K562 (cell line): ENCODE data around the gene RTN4. TPM values are rescaled to one million over a fixed set of nuclear protein-coding genes. Genes with fewer than 3 reads are reported as not detected.

Experiments
- ATF1 ChIP-seq, 2 experiments: fragments of 450-650 bp in 1 of 2; IDR thresholded peaks; 2 replicates each; pipeline ENCODE4 v1.6.1; 2016; ENCODE audit warnings: missing compliant biosample characterization in 1 of 2, missing genetic modification characterization in 1 of 2
- BRF2 ChIP-seq: IDR thresholded peaks from 3 replicates; pipeline ENCODE4 v1.6.1; 2011; ENCODE audit warnings: borderline replicate concordance, mild to moderate bottlenecking; ENCODE audit not compliant: insufficient read length, insufficient read depth
- E2F8 ChIP-seq: fragments of 450-650 bp; IDR thresholded peaks from 2 replicates; pipeline ENCODE4 v1.7.1; 2018; ENCODE audit warnings: mild to moderate bottlenecking, low read depth; ENCODE audit not compliant: partially characterized antibody
- GATA2 ChIP-seq: sonication (generic); formaldehyde crosslinking; IDR thresholded peaks from 2 replicates; pipeline ENCODE4 v1.4.0; 2020; ENCODE audit warnings: mild to moderate bottlenecking, missing genetic modification reagents
- HCFC1 ChIP-seq: IDR thresholded peaks from 2 replicates; pipeline ENCODE4 v1.6.1; 2012; ENCODE audit warnings: low read depth, low read length, improper control_type of control experiment
- JUNB ChIP-seq: fragments of 450-650 bp; formaldehyde crosslinking; conservative IDR thresholded peaks from 2 replicates; pipeline ENCODE4 v1.4.0; 2020; ENCODE audit warnings: mild to moderate bottlenecking
- NKRF ChIP-seq: fragments of 450-650 bp; IDR thresholded peaks from 2 replicates; pipeline ENCODE4 v1.6.1; 2016; ENCODE audit warnings: borderline replicate concordance
- PRDM10 ChIP-seq: fragments of 450-650 bp; IDR thresholded peaks from 2 replicates; pipeline ENCODE4 v1.6.1; 2018; ENCODE audit not compliant: partially characterized antibody
- RBM17 ChIP-seq: fragments of 200-400 bp; formaldehyde crosslinking; IDR thresholded peaks from 2 replicates; pipeline ENCODE4 v1.6.1; 2017; ENCODE audit warnings: low read depth, mild to moderate bottlenecking, low read length, borderline replicate concordance
- SREBF2 ChIP-seq: sonication (generic); formaldehyde crosslinking; IDR thresholded peaks from 2 replicates; pipeline ENCODE4 v1.4.0; 2020; ENCODE audit warnings: mild to moderate bottlenecking, missing genetic modification reagents
- THRB ChIP-seq: fragments of 450-650 bp; formaldehyde crosslinking; conservative IDR thresholded peaks from 2 replicates; pipeline ENCODE4 v1.4.0; 2022; ENCODE audit warnings: mild to moderate bottlenecking, missing genetic modification characterization
- ZBTB2 ChIP-seq: fragments of 450-650 bp; IDR thresholded peaks from 2 replicates; pipeline ENCODE4 v1.6.1; 2016; ENCODE audit warnings: antibody characterized with exemption
- ZBTB8A ChIP-seq: fragments of 450-650 bp; IDR thresholded peaks from 2 replicates; pipeline ENCODE4 v1.6.1; 2018; ENCODE audit warnings: mild to moderate bottlenecking, moderate library complexity; ENCODE audit not compliant: partially characterized antibody
- ZFP36 ChIP-seq: fragments of 150-350 bp; IDR thresholded peaks from 2 replicates; pipeline ENCODE4 v1.6.1; 2018; ENCODE audit warnings: low read length, low read depth; ENCODE audit not compliant: partially characterized antibody
- ZNF75A ChIP-seq: fragments of 450-650 bp; formaldehyde crosslinking; IDR thresholded peaks from 2 replicates; pipeline ENCODE4 v1.4.0; 2020; ENCODE audit warnings: mild to moderate bottlenecking
- polyA plus RNA-seq, 8 experiments: library from polyadenylated mRNA; depleted of rRNA in 4 of 8; stranded (reverse) in 5 of 8; unstranded in 3 of 8; fragments of >200 nt; fragmentation: Nextera tagmentation in 2 of 8; fragmentation: Illumina TruSeq in 1 of 8; extraction: Ambion mirVana in 2 of 8; extraction: Trizol in 1 of 8; gene quantifications; 2 replicates each; pipeline versions ENCODE4 v1.2.1 to v1.2.3, GENCODE V29; 2011 to 2014; ENCODE audit warnings: inconsistent platforms in 1 of 8, missing spikeins in 1 of 8
- total RNA-seq, 7 experiments: library from RNA; depleted of rRNA in 6 of 7; stranded (reverse); fragments of >200 nt in 6 of 7; fragmentation: Illumina TruSeq in 2 of 7; extraction: Trizol in 2 of 7; gene quantifications; 2 replicates each; pipeline versions ENCODE4 v1.2.1 to v1.2.3, GENCODE V29; 2011 to 2021; ENCODE audit warnings: low replicate concordance in 1 of 7

The RTN4 gene
- total and polyA plus RNA-seq, 9 of the 15 experiments (the other 6 are each of a cell fraction or from before 2014, with no cell fraction given): 73.0 to 248 (median 116) TPM

GRCh38 chr2:55056024-55056521 lies 5.8 kb upstream of the RTN4 start (continued):
- TF ChIP-seq ZFP36: no peak
- no peak for TF ChIP-seq NKRF
- TF ChIP-seq JUNB (CRISPR knock-in tag): 0 out of 2 replicates have a peak, but pooled peaks have one; percentile 36
- no peak for TF ChIP-seq BRF2
- no peak for TF ChIP-seq E2F8
- TF ChIP-seq ZBTB2: no peak
- TF ChIP-seq PRDM10: no peak
- TF ChIP-seq HCFC1: no peak
- TF ChIP-seq GATA2 (CRISPR knock-in tag): no peak
- TF ChIP-seq ZBTB8A: no peak
- TF ChIP-seq THRB (CRISPR knock-in tag): no peak
- no peak for TF ChIP-seq RBM17
- TF ChIP-seq ATF1 (CRISPR knock-in tag; IDR thresholded peaks at IDR 0.05): no peak
- peak; percentile 26; the same call in 1 of the 2 replicates for TF ChIP-seq ATF1 (tag; IDR thresholded peaks at IDR 0.05)
- TF ChIP-seq SREBF2: no peak
- no peak for TF ChIP-seq ZNF75A (CRISPR knock-in tag)
